Muscle of back (tissue), 11 donors: ENCODE data around the gene SHISAL2A. TPM values are rescaled to one million over a fixed set of nuclear protein-coding genes. Genes with fewer than 3 reads are reported as not detected.
A peak's percentile ranks its signal among the peaks of the same experiment; 100 is the strongest.

ENCODE experiments used
- DNase-seq, 3 donors: peaks; one replicate each; pipeline versions ENCODE4 v3.0.0 to v3.0.0-alpha.2; 2013
- polyA plus RNA-seq, 10 donors: library from polyadenylated mRNA; unstranded; fragments of 120-200 nt; gene quantifications; one replicate each; pipeline ENCODE4 v1.2.1, GENCODE V29; 2013; ENCODE audit not compliant: insufficient read length in 10 of 10

The SHISAL2A gene
- polyA plus RNA-seq, 10 donors: 2.5 to 6.8 (median 4.3) TPM

- no peak for DNase-seq
These were observed 17.4 kb upstream of the SHISAL2A start for GRCh38 chr1:52615489-52616042.

- no peak for DNase-seq
These were observed 11.0 kb upstream of the SHISAL2A start for GRCh38 chr1:52621950-52622349.

- no peak for DNase-seq
These were observed 9.2 kb upstream of the SHISAL2A start for GRCh38 chr1:52623812-52624211.

GRCh38 chr1:52627028-52627427, 5.9 kb upstream of the SHISAL2A start:
- DNase-seq: no peak

DNA sequence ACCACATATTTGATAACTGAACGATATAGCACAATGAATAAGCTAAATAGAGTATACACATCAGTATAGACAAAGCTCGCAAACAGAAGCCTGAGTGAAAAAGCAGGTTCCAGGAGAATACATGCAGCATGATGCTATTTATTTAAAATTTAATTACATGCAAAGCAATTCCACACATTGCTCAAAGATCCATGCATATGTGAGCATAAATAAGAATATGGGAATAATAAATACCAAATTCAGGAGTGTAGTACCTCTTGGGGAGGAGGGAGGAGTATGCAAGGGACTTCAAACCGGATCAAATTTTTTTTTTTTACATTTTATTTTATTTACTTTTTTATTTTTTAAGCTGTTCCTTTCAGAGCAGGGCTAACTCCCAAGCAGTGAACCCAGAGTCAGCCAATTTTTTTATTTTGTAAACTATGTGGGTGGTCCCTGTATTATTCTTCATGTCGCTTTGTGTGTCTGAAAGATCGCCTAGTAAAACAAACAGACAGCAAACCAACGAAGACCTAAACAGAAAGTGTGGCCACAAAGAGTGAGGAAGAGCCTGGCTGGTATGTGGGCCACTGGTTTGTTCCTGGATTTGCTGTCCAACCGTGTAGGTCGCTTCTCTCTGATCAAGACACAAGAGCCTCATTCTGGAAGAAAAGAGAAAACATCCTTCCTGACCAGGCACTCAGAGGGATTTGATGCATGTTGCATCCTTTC, 4.2 kb upstream of the SHISAL2A start:
- peak in 1 of 3 donors; percentile 21 for DNase-seq

DNA sequence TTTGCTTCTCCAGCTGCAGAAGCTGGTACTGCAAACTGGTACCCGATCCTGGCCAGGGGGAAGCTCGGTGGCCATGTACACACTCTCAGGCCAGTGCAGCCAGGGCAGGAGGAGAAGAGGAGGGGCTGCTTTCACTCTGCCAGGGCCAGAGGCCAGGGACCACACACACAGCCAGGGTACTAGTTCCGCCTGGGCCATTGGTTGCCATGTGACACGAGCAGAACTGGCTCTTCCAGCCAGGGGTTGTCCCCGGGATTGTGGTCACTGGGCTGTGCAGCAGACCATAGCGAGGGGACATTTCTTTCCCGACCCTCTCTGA, 3.7 kb upstream of the SHISAL2A start:
- DNase-seq: peak in 1 of 3 donors; percentile 22

GRCh38 chr1:52629667-52630066, 3.3 kb upstream of the SHISAL2A start:
- DNase-seq: no peak

DNA sequence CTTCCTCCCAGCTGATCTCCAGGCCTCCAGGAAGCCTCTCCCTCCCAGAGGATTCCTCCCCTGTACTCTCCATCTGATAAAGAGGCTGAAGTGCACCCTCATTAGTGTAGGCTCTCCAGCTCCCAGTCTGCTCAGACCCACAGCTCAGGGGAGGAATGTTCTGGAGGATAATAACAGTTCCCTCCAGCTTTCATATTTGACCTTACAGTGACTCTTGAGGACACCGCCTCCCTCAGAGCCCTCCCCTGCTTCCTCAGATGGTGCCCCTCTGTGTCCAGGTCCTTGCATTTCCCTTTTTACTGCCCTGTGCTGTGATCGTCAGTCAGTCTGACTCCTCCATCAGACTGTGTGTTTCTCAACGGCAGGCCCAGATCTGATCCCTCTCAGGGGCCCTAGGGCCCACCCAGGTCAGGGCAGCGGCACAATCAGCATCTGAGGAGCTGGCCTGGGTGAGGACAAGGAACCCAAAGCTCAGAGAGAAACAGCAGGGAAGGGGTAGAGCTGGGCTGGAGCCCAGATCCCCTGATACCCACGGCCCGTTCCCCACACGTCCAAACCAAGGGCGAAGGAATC, 1.1 kb upstream of the SHISAL2A start:
- DNase-seq: peak in 1 of 3 donors; percentile 17

DNA sequence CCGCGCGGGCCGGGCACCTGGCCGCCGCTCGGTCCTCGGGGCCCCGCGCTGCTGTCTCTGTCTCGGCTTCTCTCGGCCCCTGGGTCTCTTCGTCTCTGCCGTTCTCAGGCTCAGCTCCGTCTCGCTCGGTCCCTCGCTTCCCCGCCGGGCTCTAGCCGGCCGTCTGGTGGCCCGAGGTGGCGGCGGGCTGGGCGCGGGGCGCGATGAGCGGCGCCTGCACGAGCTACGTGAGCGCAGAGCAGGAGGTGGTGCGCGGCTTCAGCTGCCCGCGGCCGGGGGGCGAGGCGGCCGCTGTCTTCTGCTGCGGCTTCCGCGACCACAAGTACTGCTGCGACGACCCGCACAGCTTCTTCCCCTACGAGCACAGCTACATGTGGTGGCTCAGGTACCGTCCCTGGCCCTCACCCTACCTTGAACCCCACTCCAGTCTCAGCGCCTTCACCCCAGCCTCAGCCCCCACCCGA, 355 bp downstream of the SHISAL2A start:
- peak in 1 of 3 donors; percentile 69 for DNase-seq

DNA sequence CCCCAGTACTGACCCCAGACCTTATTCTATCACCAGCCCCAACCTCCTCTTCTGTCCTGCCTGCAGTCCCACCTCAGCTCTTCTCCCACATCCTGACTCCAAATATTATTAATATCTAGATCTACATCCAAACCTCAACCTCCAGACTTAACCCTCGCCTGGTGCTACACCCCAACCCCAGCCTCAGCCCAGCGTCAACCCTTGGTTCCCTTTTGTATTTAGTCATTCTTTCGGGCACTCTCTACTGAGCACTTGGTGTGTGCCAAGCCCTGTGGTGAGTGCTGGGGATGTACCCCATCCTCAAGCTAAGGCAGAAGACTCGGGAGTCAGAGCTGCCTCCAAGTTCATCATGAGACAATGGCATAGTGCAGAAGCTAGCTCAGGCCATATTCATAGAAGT, 1.1 kb downstream of the SHISAL2A start:
- DNase-seq: no peak

DNA sequence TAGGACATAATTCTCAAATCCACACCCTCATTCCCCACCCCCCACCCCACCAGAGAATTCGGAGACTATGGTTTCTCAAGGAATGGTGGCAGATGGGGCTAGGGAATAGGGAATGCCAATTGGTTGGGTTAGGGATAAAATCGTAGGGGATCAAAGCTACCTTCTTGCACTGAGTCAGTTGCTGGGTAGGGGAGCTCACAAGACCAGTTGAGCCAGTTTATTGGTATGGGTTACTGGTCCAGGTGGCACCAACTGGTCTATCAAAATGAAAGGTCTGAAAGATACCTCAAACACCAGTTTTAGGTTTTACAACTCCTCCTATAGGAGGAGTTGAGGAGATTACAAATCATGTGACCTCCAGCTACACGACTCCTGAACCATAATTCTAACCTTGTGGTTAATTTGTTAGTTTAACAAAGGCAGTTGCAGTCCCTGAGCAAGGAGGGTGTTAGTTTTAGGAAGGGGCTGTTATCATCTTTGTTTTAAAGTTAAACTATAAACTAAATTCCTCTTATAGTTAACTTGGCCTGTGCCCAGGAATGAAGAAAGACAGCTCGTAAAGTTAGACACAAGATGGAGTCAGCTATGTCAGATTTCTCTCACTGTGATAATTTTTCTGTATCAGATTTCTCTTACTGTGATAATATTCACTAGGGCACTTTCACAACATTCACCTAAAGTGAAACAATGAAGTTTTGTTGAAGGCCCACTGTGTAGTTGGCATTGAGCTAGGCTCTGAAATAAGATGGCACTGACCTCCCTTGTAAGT, 2.5 kb downstream of the SHISAL2A start:
- no peak for DNase-seq

- peak in 1 of 3 donors; percentile 18 for DNase-seq
These were observed 4.0 kb downstream of the SHISAL2A start for GRCh38 chr1:52636721-52637695.

DNA sequence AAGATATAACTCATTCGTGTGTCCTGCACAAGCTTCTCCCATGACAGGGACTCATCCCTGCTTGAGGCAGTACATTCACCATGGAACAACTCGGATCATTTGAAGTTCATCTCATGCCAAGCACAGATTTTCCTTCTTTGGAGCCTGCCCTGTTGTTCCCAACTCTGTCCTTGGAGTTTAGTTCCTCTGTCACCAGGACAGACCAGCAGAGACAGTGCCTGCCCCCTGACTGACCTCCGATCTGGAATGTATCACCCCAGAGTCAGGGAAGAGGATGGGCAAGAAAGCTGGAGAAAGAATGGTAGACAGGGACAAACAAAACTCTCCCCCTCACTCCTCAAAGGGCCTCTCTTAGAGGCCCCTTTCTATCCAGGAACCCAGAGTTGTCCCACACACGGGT, 5.0 kb downstream of the SHISAL2A start:
- no peak for DNase-seq

GRCh38 chr1:52640697-52641096, 7.7 kb downstream of the SHISAL2A start:
- no peak for DNase-seq

- DNase-seq: no peak
These were observed 8.3 kb downstream of the SHISAL2A start for GRCh38 chr1:52641307-52641706.

DNA sequence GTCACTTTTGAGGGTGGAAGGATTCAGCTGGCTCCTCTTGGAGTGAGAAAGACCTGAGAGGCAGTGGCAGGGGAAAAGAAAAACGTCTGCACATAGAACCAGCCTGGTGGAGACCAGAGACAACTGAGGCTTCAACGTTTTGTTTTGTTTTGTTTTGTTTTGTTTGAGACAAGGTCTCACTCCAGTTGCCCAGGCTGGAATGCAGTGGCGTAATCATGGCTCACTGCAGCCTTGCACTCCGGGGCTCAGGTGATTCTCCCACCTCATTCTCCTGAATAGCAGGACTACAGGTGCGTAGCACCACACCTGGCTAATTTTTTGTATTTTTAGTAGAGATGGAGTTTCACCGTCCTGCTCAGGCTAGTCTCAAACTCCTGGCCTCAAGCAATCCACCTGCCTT, 12.3 kb downstream of the SHISAL2A start:
- no peak for DNase-seq

- DNase-seq: no peak
These were observed 18.9 kb downstream of the SHISAL2A start for GRCh38 chr1:52651904-52652303.

DNA sequence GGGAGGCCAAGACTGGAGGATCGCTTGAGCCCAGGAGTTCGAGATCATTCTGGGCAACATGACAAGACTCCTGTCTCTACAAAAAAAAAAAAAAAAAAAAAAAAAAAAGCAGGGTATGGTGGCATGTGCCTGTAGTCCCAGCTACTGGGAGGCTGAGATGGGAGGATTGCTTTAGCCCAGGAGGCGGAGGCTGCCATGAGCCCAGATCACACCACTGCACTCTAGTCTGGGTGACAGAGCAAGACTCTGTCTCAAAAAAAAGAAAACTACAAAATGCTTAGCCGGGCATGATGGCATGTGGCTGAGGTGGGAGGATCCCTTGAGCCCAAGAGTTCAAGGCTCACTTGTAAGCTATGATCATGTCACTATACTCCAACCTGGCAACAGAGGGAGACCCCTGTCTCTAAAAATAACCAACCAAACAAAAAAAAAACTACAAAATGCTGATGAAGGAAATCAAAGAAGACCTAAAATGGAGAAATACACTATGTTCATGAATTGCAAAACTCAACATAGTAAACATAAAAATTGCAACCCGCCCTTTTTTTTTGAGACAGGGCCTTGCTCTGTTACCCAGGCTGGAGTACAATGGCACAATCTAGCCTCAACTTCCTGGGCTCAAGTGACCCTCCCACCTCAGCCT, 20.4 kb downstream of the SHISAL2A start:
- no peak for DNase-seq

DNA sequence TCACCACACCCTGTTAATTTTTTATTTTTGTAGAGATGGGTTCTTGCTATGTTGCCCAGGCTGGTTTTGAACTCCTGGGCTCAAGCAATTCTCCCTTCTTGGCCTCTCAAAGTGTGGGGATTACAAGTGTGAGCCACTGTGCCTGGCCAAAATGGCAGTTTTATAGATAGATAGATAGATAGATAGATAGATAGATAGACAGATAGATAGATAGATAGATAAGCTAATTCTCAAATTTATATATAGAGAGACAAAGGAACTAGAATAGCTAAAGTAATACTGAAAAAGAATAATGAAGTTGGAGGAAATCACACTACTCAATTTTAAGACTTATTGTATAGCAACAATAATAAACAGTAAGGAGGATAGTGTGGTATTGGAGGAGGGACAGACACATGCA, 21.1 kb downstream of the SHISAL2A start:
- DNase-seq: no peak

DNA sequence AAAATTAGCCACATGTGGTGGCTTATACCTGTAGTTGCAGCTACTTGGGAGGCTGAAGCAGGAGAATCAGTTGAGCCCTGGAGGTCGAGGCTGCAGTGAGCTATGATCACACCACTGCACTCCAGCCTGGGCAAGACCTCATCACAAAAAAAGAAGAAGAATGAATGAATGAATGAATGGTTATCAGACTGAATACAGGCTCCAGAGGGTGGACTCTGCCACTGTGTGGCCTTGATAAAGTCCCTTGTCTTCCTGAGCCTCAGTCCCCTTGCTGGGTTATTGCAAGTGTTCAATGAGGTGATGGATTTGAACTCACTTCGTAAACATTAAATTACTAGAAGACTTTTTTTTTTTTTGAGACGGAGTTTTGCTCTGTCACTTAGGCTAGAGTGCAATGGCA, 24.7 kb downstream of the SHISAL2A start:
- DNase-seq: no peak

GRCh38 chr1:52658795-52659194, 25.8 kb downstream of the SHISAL2A start:
- no peak for DNase-seq
